GM18873 (cell line): Measurements from ENCODE around the gene FYB1.

Experiments used
- ATAC-seq: cut with Tn5 transposase; IDR thresholded peaks from one replicate; pipeline ENCODE4 v1.9.1; 2021; ENCODE audit warnings: mild to moderate bottlenecking, moderate library complexity, moderate number of reproducible peaks; ENCODE audit not compliant: unreplicated experiment, low FRiP score

FYB1 gene

GRCh38 chr5:39164529-39165402, 54.6 kb downstream of the FYB1 start:
- ATAC-seq: no peak

- ATAC-seq: no peak
These were observed 55.3 kb downstream of the FYB1 start for GRCh38 chr5:39164016-39164415.

- no peak for ATAC-seq
These were observed 57.8 kb downstream of the FYB1 start for GRCh38 chr5:39161578-39161977.

GRCh38 chr5:39160576-39161213, 58.7 kb downstream of the FYB1 start:
- ATAC-seq: no peak

- no peak for ATAC-seq
These were observed 59.4 kb downstream of the FYB1 start for GRCh38 chr5:39159811-39160490.

- ATAC-seq: no peak
These were observed 60.6 kb downstream of the FYB1 start for GRCh38 chr5:39158786-39159185.

GRCh38 chr5:39158127-39158593, 61.2 kb downstream of the FYB1 start:
- ATAC-seq: no peak

GRCh38 chr5:39157701-39158100, 61.7 kb downstream of the FYB1 start:
- no peak for ATAC-seq

GRCh38 chr5:39156082-39156481, 63.3 kb downstream of the FYB1 start:
- ATAC-seq: no peak

- no peak for ATAC-seq
These were observed 67.6 kb downstream of the FYB1 start for GRCh38 chr5:39151745-39152144.

GRCh38 chr5:39149966-39150365, 69.4 kb downstream of the FYB1 start:
- no peak for ATAC-seq

GRCh38 chr5:39148983-39149534, 70.3 kb downstream of the FYB1 start:
- no peak for ATAC-seq

GRCh38 chr5:39146831-39147540, 72.4 kb downstream of the FYB1 start:
- no peak for ATAC-seq

GRCh38 chr5:39143151-39143860, 76.1 kb downstream of the FYB1 start:
- no peak for ATAC-seq

- ATAC-seq: no peak
These were observed 78.7 kb downstream of the FYB1 start for GRCh38 chr5:39140558-39141168.

- no peak for ATAC-seq
These were observed 80.5 kb downstream of the FYB1 start for GRCh38 chr5:39138892-39139291.

GRCh38 chr5:39137819-39138451, 81.4 kb downstream of the FYB1 start:
- ATAC-seq: no peak

GRCh38 chr5:39137391-39137790, 82.0 kb downstream of the FYB1 start:
- ATAC-seq: no peak

GRCh38 chr5:39132792-39133191, 86.6 kb downstream of the FYB1 start:
- ATAC-seq: no peak
